ENCODE data around the gene IDH3B. TPM values are rescaled to one million over a fixed set of nuclear protein-coding genes. Genes with fewer than 3 reads are reported as not detected.
"Not testable (repeated sequence)": the region's sequence is repeated elsewhere in the genome, so short reads cannot be mapped to it uniquely, and the experiment has no call there.

IDH3B gene
- total RNA-seq, 4 donors from 2014 or later, result 126 to 161 (median 141) TPM

DNA sequence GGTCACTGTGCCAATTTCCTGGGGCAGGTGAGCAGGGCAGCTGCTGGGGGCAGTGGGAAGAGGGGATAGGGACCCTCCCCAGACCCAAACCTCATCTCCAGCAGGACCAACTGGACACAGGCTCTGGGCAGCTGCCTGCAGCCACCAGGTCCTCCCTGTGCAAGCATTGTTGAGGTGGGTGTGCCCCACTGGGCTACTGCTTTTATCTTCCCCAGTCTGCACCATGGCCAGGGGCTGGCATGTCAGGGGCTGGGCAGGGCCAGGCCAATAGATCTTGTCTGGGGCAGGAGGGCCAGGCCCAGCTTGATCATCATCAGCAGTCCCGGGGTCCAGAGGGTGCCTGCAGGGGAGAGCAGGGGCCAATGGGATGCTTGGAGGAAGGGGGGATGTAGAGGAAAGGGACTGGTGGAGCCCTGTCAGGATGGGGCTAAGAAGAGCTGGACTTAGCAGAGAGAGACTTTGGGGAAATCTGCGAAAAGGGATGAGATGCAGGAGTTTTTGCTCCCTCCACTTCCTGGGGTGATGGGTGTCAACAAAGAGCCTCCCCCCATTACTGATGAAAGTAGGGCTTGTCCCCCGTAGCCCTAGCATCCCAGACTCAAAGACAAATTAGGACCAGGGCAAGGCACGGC, 34.3 kb upstream of the IDH3B start:
- TF ChIP-seq, protein P1, sequence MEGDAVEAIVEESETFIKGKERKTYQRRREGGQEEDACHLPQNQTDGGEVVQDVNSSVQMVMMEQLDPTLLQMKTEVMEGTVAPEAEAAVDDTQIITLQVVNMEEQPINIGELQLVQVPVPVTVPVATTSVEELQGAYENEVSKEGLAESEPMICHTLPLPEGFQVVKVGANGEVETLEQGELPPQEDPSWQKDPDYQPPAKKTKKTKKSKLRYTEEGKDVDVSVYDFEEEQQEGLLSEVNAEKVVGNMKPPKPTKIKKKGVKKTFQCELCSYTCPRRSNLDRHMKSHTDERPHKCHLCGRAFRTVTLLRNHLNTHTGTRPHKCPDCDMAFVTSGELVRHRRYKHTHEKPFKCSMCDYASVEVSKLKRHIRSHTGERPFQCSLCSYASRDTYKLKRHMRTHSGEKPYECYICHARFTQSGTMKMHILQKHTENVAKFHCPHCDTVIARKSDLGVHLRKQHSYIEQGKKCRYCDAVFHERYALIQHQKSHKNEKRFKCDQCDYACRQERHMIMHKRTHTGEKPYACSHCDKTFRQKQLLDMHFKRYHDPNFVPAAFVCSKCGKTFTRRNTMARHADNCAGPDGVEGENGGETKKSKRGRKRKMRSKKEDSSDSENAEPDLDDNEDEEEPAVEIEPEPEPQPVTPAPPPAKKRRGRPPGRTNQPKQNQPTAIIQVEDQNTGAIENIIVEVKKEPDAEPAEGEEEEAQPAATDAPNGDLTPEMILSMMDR (IDR thresholded peaks at IDR 0.05), result no peak
- TF ChIP-seq POLR2A (IDR thresholded peaks at IDR 0.05), result no peak
- H3K36me3 ChIP-seq, result no peaks in the 10 kb centered on the region
- intact Hi-C loops (cut with DNase I), result no loop called here
- no peak for DNase-seq
- peaks cover 3 to 9% of the 10 kb centered on the region in 2 donors for H3K4me1 ChIP-seq
- 78 to 82% methylated on average over 4 of the region's 4 CpGs for WGBS, 2 donors
- H3K27ac ChIP-seq, result no peak overlapping the region
- no peaks in the 10 kb centered on the region for H3K9me3 ChIP-seq
- H3K27me3 ChIP-seq, result no peaks in the 10 kb centered on the region
- H3K4me3 ChIP-seq (replicated peaks in 1 of 3), result no peak overlapping the region

DNA sequence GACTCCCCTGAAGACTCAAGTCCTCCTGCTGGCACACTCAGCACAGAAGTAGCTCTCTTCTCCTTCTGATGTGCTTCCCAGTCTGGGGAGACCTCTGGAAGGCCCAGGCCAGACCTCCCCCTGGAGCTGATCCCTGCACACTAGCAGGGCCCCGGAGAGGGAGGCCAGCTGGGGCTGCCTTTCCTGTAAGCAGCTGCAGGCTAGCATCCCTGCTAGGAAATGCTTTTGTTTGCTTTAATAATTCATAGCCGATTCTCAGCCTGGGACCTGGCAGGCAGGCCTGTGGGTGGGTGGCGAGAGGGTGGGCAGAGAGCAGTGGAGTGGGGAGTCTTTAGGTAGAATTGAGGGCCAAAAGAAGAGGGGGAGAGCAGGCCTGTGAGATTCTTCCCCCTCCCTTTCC, 33.8 kb upstream of the IDH3B start:
- H3K4me1 ChIP-seq, result peaks cover 3 to 9% of the 10 kb centered on the region in 2 donors
- H3K27ac ChIP-seq, result no peak overlapping the region
- H3K36me3 ChIP-seq, result no peaks in the 10 kb centered on the region
- no peak for DNase-seq
- TF ChIP-seq, protein P1 (IDR thresholded peaks at IDR 0.05), result no peak
- TF ChIP-seq POLR2A (IDR thresholded peaks at IDR 0.05), result no peak
- H3K27me3 ChIP-seq, result no peaks in the 10 kb centered on the region
- H3K4me3 ChIP-seq (replicated peaks in 1 of 3), result no peak overlapping the region
- H3K9me3 ChIP-seq, result no peaks in the 10 kb centered on the region
- 73 to 76% methylated on average over 3 of the region's 3 CpGs for WGBS, 2 donors
- intact Hi-C loops (cut with DNase I), result no loop called here

DNA sequence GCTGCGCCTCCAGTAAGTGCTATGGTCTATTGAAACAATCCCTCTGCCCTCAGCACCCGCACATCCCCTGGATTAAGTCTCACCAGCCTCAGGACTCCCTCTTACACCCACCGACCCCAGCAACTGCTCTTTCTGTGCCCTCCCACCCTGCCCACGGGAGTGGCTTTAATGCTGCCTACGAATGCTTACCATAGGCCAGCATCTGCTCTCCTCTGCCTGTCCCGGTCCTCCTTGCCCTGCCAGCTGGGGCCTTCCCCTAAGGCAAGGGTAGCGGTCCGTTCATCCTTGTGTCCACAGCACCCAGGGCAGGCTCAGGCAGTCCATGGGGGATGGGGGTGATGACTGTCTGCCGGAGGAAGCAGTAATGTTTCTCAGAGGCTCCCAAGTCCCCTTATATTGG, 32.6 kb upstream of the IDH3B start:
- Histone ChIP-seq H3K27ac (no peak overlapping the region), H3K4me3 (replicated peaks in 1 of 3) (no peak overlapping the region), H3K4me1 (peaks cover 3 to 12% of the 10 kb centered on the region in 2 donors), H3K27me3 (no peaks in the 10 kb centered on the region), H3K9me3 (no peaks in the 10 kb centered on the region), H3K36me3 (no peaks in the 10 kb centered on the region)
- 93 to 94% methylated on average over 8 to 9 of the region's 9 CpGs for WGBS, 2 donors
- DNase-seq, result no peak
- intact Hi-C loops (cut with DNase I), result no loop called here
- TF ChIP-seq POLR2A (IDR thresholded peaks at IDR 0.05), result no peak
- TF ChIP-seq, protein P1 (IDR thresholded peaks at IDR 0.05), result no peak

DNA sequence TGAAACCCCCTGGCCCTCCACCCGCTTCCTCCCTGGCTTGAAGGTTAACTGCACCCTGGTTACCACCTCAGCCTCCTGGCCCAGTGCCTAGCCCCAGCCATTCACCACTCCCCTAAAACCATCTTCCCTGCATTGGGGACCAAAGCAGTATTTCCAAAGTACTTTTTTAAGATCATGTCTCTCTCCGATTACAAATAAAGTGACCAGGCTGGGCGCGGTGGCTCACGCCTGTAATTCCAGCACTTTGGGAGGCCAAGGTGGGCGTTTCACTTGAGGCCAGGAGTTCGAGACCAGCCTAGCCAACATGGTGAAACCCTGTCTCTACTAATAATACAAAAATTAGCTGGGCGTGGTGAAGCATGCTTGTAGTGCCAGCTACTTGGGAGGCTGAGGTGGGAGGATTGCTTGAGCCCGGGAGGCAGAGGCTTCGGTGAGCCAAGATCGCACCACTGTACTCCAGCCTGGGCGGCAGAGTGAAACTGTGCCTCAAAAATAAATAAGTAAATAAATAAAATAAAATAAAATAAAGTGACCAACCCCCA, 32.0 kb upstream of the IDH3B start:
- H3K4me3 ChIP-seq (replicated peaks in 1 of 3); DNase-seq; intact Hi-C loops (cut with DNase I); H3K27ac ChIP-seq; H3K27me3 ChIP-seq; H3K9me3 ChIP-seq; H3K36me3 ChIP-seq: not testable (repeated sequence)
- H3K4me1 ChIP-seq, result peaks cover 3 to 18% of the 10 kb centered on the region in 2 donors
- 96 to 97% methylated on average over 12 of the region's 12 CpGs for WGBS, 2 donors

DNA sequence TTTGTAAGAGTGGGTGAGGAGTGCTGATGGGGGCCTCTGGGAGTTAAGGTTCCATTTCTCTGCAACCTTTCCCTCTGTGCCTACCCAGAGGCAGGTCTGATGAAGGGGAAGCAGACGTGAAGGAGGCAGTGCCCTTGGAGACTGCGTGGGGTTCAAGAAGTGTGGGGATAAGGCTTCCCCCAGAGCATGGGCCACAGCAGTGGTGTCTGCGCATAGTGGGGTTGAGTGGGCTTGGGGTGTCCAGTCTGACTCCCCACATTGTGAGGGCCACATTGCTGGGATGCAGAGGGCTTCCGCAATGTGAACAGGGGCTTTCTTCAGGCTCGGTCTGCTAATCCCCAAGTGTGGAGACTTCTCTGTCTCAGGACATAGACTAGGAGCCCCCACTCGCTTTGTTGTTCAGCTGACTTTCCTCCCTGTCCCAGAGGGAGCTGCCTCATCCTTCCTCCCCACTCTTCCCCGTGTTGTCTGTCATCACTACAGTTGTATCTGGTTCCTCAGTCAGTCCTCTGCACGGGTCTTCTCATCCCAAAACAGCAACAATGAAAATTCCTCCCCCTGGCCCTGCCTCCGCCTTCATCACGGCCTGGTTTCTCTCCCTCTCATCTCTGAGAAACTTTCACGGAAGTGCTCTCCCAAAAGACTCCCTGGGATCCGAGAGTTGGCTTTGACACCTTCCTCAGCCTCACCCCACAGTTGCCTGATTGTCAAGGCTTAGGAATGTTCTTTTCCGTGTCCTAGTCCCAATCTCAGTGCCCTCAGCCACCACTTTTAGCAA, 31.4 kb upstream of the IDH3B start:
- no peak overlapping the region for H3K27ac ChIP-seq
- no peak overlapping the region for H3K4me3 ChIP-seq (replicated peaks in 1 of 3)
- H3K4me1 ChIP-seq, result peaks cover 3 to 22% of the 10 kb centered on the region in 2 donors
- TF ChIP-seq, protein P1 (IDR thresholded peaks at IDR 0.05), result no peak
- no peak for DNase-seq
- intact Hi-C loops (cut with DNase I), result no loop called here
- 84 to 92% methylated on average over 13 of the region's 13 CpGs for WGBS, 2 donors
- H3K36me3 ChIP-seq, result no peaks in the 10 kb centered on the region
- H3K9me3 ChIP-seq, result no peaks in the 10 kb centered on the region
- H3K27me3 ChIP-seq, result no peaks in the 10 kb centered on the region
